ENCODE data around the gene ST8SIA6.
"Not testable (repeated sequence)": the region's sequence is repeated elsewhere in the genome, so short reads cannot be mapped to it uniquely, and the experiment has no call there.

The ST8SIA6 gene

DNA sequence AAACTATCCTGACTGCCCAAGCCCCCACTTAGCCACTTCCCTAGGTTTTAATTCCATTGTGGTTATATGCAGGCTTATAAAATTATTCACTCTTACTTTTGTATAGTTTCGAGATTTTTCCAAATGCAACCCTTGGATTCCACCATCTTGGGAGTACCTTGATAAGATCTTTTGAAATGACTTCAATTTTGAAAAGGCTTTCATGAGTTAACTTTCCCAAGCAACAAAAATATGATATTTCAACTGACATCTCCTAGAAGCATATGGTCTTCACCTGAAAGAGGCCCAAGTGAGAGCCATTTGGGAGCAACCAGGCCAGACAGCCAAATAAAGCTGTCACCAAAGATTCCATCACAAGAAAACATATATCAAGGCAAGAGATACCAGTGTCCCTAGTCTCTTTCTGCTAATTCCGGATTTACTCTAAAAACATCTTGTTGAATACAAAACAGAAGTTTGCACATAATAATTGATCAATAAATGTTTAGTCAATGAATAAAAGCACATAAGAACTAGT is 1.7 kb upstream of the ST8SIA6 start:
- DNase-seq: no peak

DNA sequence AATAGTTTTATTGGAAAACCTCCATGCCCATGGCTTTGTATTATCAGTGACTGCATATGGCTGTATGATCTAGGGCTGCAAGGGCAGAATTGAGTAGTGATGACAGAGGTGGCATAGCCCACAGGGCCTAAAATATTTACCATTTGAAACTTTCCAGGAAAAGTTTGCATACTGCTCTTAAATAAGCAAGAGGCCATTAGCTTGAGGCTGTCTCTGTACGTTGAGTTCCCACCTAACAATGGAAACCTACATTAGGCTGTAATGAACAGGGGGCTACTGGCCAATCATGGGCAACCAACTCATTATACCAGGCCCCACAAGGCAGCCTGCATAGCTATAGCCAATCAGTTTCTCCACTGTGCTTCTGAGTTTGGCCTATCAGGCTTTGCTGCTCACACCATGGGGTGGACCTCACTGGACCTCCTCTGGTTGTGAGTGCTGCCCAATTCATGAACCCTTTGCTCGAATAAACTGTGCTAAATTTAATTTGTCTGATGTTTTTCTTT is 673 bp upstream of the ST8SIA6 start:
- DNase-seq: no peak

GRCh38 chr10:17453373-17454091 is 863 bp downstream of the ST8SIA6 start:
- no peak for DNase-seq

GRCh38 chr10:17453035-17453372 is 1.4 kb downstream of the ST8SIA6 start:
- no peak for DNase-seq

DNA sequence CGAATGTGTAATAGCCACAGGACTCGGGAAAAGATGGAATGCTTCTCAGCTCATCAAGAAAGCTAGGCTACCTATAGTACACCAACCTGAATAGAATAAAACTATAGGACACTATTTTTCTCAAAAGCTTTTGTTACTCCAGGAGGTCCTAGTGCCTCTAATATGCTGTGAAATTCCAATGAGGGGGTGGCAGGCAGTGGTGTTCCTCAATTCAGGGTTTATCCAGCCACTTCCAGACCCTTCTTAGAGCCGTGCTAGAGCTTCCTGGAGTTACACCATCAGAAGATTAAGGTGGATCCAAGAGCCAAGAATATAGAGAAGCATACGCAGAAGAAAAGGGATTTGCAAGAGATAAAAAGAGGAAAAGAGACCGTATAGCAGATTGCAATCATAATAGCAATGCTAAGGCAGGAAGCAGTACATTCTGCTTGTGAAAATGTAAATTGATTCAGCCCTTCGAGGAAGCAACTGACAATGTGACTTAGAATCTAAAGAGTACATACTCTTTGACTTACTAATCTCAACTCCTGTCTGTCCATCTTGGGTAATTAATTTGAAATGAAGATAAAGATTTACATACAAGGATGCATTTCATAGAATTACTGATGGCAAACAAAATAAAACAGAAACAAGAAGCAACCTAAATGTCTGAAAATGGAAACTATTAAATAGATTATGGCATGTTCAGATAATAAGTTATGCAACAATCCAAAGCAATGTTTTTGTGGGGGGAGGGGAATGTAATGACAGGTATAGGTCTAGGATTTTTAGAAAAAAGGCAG is 2.1 kb downstream of the ST8SIA6 start:
- no peak for DNase-seq

DNA sequence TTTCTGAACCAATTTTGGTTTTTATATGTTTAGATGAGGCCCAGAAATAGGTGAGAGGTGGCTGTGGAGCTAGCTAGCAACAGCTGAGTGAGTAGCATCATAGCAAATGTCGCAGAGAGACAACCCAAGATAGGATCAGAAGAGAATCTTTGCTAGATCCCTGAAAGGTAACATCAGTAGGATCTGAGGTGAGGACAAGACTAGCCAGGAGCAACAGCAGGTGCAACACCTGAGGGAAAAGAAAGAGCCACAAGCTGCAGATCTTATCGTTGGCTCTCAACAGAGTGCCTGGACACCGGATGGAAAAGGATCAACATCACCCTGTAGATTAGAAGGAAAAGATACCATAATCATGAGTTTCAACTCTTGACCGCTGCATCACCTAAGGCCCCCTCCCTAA is 4.4 kb downstream of the ST8SIA6 start:
- DNase-seq: no peak

- DNase-seq: no peak
Measured at GRCh38 chr10:17445400-17445998, 8.9 kb downstream of the ST8SIA6 start.

- no peak for DNase-seq
Measured at GRCh38 chr10:17444388-17444714, 10.0 kb downstream of the ST8SIA6 start.

DNA sequence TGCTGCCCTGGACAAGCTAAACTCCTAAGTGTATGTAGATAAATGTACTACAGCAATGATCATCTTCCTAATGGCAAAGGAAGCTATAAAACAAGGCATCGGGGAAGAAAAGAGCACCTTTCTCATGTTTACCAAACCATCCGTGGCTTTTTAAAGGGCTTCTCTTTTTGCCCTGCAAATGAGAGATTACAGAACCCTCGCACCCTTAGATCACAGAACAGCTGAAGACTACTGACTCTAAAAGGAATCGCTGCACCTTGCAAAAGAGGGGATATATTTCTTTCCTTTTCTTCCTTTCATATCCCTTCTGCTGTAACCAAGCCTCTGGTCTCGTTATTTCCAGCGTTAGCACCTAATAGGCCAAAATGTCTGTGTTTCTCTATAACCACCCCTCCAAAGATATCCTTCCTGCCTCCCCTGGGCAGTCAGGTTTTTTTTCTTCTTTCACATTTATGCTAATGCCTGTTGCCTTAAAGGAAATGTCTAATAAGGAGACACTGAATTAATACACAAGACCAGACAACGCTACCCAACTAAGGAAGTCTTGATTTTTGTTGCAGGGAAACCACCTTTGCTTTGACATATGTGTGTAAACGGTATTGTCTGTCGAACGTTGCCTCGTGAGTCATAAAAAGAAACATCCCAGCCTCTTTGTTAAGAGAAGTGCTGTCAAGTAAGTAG is 10.5 kb downstream of the ST8SIA6 start:
- DNase-seq: no peak

- no peak for DNase-seq
Measured at GRCh38 chr10:17438583-17438982, 15.8 kb downstream of the ST8SIA6 start.

GRCh38 chr10:17436578-17436977 is 17.8 kb downstream of the ST8SIA6 start:
- DNase-seq: not testable (repeated sequence)

GRCh38 chr10:17435953-17436352 is 18.4 kb downstream of the ST8SIA6 start:
- DNase-seq: no peak

DNA sequence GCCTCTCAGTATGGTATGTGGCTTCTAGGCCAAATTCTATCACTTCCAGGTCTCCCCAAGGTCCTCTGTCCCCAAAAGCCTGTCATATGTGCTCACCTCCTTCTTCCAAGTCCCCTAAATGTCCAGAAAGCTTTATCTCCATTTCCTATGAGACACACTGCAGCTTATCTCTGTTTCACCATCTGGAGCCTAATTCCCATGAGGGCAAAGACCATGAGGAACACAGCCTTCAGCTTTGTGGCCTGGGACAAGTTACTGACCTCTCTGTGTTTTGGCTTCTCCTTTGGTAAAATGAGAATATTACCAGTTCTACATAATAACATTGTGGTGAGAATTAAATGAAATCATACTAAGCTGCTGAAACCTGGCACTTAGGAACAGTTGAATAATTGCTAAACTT is 19.2 kb downstream of the ST8SIA6 start:
- DNase-seq: no peak

GRCh38 chr10:17432723-17433122 is 21.7 kb downstream of the ST8SIA6 start:
- DNase-seq: no peak

- no peak for DNase-seq
Measured at GRCh38 chr10:17431871-17432311, 22.5 kb downstream of the ST8SIA6 start.

DNA sequence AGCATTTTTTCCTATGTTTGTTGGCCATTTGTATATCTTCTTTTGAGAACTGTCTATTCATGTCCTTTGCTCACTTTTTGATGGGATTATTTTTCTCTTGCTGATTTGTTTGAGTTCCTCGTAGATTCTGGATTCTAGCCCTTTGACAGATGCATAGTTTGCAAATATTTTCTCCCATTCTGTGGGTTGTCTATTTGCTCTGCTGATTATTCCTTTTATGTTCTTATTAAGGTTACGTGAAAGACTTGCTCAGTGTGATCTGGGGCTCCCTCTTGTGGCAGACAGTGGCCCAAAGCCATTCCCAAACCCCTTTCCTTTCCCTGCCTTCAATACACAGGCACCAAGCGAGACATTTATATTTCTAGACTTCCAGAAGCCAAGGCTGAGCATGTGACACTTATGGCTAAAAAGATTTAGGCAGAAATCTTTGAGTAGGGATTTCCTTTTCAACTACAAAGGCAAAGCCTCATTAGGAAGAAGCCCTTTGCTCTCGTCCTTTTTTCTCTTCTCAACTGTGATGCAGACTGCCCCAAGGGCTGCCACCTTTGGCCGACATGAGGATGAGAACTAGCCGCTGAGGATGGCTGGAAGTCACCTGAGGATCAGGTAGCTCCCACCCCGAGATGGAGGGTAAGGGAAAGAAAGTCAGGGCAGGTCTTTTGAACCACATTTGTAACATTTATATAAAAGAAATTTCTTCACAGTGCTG is 23.6 kb downstream of the ST8SIA6 start:
- DNase-seq: no peak

GRCh38 chr10:17429490-17429889 is 24.9 kb downstream of the ST8SIA6 start:
- no peak for DNase-seq

GRCh38 chr10:17428351-17429097 is 25.9 kb downstream of the ST8SIA6 start:
- no peak for DNase-seq

DNA sequence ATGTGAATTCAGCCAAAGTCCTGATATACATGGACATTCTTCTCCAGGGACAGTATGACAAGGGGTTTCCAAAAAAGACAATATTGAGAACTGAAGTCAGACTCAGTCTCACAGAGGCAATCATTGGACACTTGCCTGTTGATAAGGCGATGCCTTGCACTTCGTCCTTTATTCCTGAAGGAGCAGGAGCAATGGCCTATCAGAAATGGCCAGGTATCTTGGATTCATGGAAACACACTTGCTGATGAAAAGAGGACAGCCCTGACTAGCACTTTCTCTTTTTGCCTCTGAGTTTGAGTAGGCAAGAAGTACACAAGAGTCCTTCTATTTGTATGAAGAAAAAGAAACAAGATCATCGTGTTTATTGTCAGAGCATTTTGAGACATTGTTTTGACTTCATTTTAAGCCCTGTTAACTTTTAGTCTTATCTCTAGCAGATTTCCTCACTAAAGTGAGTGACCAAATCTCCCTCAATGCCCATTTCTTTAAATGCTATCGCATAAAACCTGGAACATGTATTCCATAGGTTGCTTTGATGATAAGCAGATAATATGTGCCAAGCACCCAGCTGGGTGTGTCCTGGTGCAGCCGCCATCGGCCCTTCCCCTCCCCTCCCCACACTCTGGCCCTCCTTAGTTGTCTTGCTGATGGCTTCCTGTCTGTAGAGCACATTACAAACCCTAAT is 26.6 kb downstream of the ST8SIA6 start:
- no peak for DNase-seq

- no peak for DNase-seq
Measured at GRCh38 chr10:17427201-17427600, 27.2 kb downstream of the ST8SIA6 start.

DNA sequence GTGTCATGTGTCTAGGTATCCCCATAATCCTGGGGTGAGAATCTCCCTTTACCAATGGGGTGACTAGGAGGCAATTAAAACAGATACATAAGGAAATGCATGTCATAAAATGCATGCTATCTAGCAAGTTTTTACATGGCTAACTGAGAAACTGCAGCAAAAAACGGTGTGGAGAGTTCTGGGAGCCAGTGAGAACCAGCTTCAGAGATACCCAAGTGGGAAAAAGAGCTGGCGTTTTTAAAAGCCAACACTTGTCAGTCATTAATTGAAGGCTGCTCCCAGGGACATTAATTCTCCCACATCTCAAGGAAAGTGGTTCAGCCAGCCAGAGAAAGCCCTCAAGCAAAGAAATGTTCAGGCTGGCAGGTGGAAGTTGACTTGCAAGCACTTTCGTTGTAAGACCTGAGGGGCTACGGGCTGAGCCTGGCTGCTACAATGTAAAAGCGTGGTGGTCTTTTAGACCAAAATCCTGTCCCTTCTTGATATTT is 28.1 kb downstream of the ST8SIA6 start:
- DNase-seq: no peak

Data from DMS79 treated with DMSO at 0.1 percent for 48 hours (cell line).